ENCODE measurements around the gene YWHAE.
A peak's percentile ranks its signal among the peaks of the same experiment; 100 is the strongest.
"Not testable (repeated sequence)": the region's sequence is repeated elsewhere in the genome, so short reads cannot be mapped to it uniquely, and the experiment has no call there.

YWHAE gene

DNA sequence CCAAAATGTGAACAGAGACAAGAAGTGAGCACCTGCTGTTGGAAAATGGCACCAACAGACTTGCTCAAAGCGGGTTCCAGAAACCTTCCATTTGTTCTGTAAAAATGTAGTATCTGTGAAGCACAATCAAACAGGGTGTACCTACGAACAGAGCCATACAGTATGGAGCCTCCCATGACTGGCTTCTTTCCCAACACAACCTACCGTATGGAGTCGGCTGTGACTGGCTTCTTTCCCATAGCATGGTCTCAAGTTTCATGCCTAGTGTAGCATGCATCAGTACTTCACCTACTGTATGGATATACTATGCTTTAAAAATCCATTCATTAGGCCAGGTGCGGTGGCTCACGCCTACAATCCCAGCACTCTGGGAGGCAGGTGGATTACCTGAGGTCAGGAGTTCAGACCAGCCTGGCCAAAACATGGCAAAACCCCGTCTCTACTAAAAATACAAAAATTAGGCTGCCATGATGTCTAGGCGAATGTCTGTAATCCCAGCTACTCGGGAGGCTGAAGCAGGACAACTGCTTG, 26.2 kb downstream of the YWHAE start:
- no peak for DNase-seq

- DNase-seq = no peak
These were observed 27.4 kb downstream of the YWHAE start for GRCh38 chr17:1372618-1373017.

- no peak for DNase-seq
These were observed 28.0 kb downstream of the YWHAE start for GRCh38 chr17:1371893-1372590.

GRCh38 chr17:1368588-1368987, 31.4 kb downstream of the YWHAE start:
- no peak for DNase-seq

- DNase-seq = no peak
These were observed 32.7 kb downstream of the YWHAE start for GRCh38 chr17:1367351-1367745.

DNA sequence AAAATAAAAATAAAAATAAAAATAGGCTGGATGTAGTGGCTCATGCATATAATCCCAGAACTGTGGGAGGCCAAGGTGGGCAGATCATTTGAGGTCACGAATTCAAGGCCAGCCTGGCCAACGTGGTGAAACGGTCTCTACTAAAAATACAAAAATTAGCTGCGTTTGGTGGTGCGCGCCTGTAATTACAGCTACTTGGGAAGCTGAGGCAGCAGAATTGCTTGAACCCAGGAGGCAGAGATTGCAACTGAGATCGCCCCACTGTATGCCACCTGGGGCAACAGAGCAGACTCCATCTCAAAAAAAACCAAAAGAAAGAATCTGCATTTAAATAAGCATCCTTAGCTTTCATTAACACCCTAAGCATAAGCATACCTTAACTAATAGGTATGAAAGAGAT, 33.8 kb downstream of the YWHAE start:
- no peak for DNase-seq

GRCh38 chr17:1365445-1366039, 34.5 kb downstream of the YWHAE start:
- peak; percentile 35 for DNase-seq

DNA sequence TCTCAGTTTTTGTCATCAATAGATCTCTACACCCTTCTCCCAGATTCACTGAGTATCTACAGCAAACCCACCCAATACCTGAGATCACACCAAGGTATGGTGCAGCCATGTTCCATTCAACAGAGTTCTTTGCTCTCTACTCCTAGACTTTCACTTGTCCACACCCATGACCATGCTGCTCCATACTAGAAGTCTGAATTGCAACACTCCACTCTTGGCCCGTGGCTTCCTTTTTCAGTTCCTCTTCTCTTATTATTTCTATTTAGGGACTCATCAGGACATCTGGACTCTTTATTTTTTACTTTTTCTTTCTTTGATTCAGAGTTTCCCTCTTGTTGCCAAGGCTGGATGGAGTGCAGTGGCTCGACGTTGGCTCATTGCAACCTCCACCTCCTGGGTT, 37.1 kb downstream of the YWHAE start:
- DNase-seq = no peak

- DNase-seq = peak; percentile 24
These were observed 37.8 kb downstream of the YWHAE start for GRCh38 chr17:1362065-1362848.

- DNase-seq = no peak
These were observed 39.0 kb downstream of the YWHAE start for GRCh38 chr17:1360975-1361374.

DNA sequence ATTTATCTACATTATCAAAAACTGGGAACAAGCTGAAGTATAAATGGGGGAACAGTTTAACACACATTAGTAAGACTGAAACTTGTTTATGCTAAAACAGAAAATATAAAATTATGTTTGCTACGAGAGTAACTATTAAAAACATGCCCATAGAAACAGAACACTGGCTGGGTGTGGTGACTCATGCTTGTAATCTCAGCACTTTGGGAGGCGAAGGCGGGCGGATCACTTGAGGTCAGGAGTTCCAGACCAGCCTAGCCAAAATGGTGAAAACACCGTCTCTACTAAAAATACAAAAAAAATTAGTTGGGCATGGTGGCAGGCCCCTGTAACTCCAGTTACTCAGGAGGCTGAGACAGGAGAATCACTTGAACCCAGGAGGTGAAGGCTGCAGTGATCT, 39.7 kb downstream of the YWHAE start:
- DNase-seq = peak; percentile 22

DNA sequence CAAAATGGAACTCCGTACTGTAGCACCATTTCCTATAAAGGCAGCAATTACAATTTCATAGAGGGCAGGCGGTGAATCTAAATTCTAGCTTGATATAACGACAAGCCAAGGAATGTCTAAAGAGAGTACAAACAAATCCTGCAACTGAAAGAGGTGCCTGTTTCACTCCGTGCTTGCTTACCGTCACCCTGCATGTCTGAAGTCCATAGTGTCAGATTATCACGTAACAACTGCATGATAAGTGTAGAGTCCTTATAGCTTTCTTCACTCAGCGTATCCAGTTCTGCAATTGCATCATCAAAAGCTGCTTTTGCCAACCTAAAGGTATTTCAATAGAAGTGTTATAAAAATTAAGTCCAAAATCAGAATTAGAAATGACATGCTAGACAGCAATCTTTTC, 46.0 kb downstream of the YWHAE start:
- DNase-seq = no peak

GRCh38 chr17:1352530-1352929, 47.5 kb downstream of the YWHAE start:
- not testable (repeated sequence) for DNase-seq

- no peak for DNase-seq
These were observed 48.1 kb downstream of the YWHAE start for GRCh38 chr17:1351971-1352370.

DNA sequence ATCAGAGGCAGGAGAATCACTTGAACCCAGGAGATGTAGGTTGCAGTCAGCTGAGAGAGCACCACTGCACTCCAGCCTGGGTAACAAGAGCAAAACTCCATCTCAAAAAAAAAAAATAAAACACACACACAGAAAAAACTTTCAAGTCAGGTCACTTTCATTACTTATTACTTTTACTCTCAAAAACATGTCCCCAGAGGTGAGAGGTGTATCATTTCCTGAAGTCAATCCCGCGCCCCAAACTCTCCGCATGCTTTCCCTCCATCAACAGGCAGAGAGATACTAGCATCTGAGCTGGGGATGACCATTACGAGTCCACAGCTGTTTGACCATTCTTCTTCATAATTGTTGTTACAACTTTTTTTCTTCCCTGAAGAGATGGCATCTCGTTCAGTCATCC, 48.7 kb downstream of the YWHAE start:
- no peak for DNase-seq

- DNase-seq = no peak
These were observed 52.3 kb downstream of the YWHAE start for GRCh38 chr17:1347589-1348323.

DNA sequence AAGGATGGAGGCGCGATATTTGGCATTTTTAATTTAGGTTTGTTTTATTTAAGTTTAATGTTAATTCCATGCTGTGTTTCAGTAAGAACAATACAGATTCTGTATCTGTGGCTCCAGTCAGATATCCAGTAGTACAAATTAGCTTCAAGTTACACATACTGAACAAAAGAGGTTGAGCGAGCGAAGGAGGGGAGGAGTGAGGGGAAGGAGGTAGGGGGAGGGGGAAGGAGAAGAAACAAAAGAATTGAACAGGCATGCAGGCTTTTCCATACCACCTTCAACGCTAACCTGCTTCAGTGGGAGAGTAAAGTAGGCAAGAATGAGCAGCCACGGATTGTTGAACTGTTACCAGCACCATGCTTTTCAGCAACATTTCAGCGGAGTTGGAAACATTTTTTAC, 55.5 kb downstream of the YWHAE start:
- DNase-seq = no peak

GRCh38 chr17:1343554-1343953, 56.5 kb downstream of the YWHAE start:
- DNase-seq = no peak

DNA sequence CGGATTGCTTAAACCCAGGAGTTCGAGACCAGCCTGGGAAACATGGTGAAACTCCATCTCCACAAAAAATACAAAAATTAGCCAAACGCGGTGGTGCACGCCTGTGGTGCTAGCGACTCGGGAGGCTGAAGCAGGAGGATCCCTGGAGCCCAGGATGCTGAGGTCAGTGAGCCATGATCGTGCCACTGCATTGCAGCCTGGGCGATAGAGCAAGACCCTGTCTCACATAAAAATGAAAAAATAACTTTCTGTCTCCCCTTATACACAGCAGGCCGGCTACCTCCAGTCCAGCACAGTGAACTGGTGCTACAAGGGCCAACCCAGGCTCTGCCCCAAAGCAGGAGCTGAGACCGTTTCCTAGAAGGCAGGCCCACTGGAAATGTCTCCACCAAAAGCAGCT, 59.7 kb downstream of the YWHAE start:
- DNase-seq = no peak

- DNase-seq = no peak
These were observed 68.3 kb downstream of the YWHAE start for GRCh38 chr17:1331708-1332107.

GRCh38 chr17:1329745-1330343, 70.2 kb downstream of the YWHAE start:
- no peak for DNase-seq

DNA sequence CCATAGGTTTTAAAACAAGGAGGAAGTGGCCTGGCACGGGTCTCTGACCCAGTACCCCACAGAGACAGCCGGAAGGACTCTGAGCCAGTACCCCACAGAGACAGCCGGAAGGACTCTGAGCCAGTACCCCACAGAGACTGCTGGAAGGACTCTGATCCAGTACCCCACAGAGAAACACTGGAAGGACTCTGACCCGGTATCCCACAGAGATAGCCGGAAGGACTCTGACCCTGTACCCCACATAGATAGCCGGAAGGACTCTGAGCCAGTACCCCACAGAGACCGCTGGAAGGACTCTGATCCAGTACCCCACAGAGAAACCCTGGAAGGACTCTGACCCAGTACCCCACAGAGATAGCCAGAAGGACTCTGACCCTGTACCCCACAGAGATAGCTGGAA, 71.6 kb downstream of the YWHAE start:
- DNase-seq = no peak

- no peak for DNase-seq
These were observed 74.3 kb downstream of the YWHAE start for GRCh38 chr17:1325766-1326165.
